ENCODE data around the gene SLC25A26.

SLC25A26 gene

DNA sequence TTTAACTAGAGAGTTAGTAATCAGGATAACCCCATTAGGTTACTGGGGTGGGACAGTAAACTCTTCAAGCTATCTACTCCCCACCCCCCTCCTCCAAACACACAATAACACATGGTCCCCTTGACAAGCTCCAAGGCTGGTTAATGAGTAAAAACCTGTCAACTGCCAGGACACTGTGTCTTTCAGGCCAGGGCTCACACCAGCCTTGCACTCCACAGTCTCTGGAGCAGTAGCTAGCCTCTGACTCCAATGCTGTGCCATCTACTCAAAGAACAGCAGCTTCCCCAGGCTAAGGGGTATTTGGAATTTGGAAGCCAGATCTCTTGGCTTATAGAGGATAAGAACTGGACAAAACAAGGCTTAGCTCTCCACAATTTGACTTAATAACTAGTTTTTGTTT lies 164.3 kb downstream of the SLC25A26 start:
- Histone ChIP-seq H3K4me3 (ENCODE audit: control insufficient read depth in 1 of 7, extremely low read depth in 1 of 7, insufficient read depth in 4 of 7, low read depth in 2 of 7, low read length in 6 of 7) (no peak overlapping the region), H3K27ac (ENCODE audit: insufficient read depth in 1 of 2, low read depth in 1 of 2, low read length in 2 of 2, poor library complexity in 1 of 2, severe bottlenecking in 2 of 2) (no peak overlapping the region), H3K9me3 (ENCODE audit: control extremely low read depth in 1 of 5, control insufficient read depth in 4 of 5, insufficient read depth in 2 of 5, low read depth in 1 of 5, low read length in 4 of 5) (peaks cover 0 to 11% (median 9%) of the 10 kb centered on the region in 5 experiments), H3K36me3 (ENCODE audit: control insufficient read depth in 4 of 4, insufficient read depth in 4 of 4, low read length in 3 of 4) (peaks cover 18 to 78% (median 51%) of the 10 kb centered on the region in 4 experiments), H3K27me3 (replicated peaks in 2 of 5; ENCODE audit: control insufficient read depth in 4 of 5, insufficient read depth in 5 of 5, low read length in 4 of 5) (no peaks in the 10 kb centered on the region), H3K4me1 (ENCODE audit: control extremely low read depth in 1 of 4, control insufficient read depth in 4 of 4, insufficient read depth in 4 of 4, low read length in 3 of 4) (no peaks in the 10 kb centered on the region)
- DNase-seq: no peak
- POLR2A ChIA-PET: no interaction called here
- CTCF ChIA-PET: no interaction called here

DNA sequence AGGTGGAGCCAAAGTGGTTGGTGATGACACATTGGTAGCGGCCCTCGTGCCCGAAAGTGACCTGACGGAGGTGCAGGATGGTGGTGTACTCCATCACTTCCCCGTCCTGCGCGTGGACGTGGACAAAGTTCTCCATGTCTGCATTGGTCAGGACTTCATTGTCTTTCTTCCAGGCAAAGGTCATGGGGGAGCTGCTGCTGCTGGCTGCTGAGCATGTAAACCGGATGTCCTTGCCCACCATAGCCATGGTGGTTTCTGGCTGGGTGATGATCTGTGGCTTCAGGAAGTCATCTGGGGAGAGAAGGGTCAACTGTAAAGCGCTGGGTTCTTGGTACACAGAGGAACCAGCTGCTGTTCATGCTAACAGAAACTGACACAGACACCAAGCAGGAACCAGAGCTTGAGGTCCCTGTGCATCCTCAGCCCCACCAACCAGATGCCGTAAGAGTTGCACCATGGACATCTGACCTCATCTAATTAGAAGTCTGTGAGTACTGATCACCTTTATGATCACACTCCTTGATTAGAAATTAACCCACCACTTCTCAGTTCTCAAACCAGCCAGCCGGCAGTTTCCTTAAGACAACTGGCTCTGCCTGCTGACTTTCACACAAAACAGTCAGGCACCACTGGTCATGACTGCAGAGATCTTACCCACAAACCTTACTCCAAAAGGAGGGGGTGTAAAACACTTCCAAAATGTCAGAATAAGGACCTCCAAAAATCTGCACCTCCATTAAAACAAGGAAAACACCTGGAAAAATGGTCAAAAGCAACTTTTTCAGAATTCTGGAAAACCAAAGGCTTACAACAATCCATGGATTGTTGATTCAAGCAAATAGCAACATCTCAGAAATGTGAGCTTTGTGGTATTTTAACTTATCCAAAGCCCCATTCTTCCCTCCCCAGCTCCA lies 165.5 kb downstream of the SLC25A26 start:
- H3K36me3 ChIP-seq (ENCODE audit: control insufficient read depth in 4 of 4, insufficient read depth in 4 of 4, low read length in 3 of 4): peaks cover 15 to 68% (median 40%) of the 10 kb centered on the region in 4 experiments

DNA sequence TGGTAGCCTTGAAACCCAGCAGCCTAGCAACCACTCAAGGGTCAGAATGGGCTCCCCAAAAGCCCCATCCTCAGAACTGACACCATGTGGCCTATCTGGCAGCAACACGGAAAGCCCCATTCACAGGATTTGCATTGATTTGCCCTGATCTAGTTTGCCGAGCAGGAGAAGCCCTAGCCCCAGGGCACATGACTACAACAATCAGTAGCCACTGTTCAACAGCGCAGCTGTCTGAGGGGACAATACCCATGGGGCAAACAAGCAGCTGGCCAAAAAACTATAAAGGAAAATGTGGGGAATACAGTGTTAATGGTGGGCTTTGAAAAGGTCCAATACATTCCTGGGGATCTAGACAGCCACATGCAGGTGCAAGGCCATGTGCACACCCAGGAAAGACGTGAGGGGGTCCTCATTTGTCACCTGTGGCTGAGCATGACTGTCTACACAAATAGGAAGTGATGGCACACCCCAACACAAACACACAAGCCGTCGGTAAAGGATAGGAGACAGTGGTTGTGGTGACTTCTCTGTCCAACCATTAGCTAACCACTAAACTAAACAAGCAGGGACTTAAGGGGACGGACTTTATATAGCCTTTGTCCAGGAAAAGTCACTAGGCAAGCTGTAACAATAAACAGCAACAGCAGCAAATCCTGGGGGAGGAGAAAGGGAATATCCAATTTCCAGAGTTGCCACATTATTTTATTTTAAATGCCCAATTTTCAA lies 166.3 kb downstream of the SLC25A26 start:
- ChIA-PET POLR2A (no interaction called here), CTCF (no interaction called here)
- Histone ChIP-seq H3K36me3 (ENCODE audit: control insufficient read depth in 4 of 4, insufficient read depth in 4 of 4, low read length in 3 of 4) (peaks cover 15 to 60% (median 32%) of the 10 kb centered on the region in 4 experiments), H3K27me3 (replicated peaks in 2 of 5; ENCODE audit: control insufficient read depth in 4 of 5, insufficient read depth in 5 of 5, low read length in 4 of 5) (no peaks in the 10 kb centered on the region), H3K4me3 (ENCODE audit: control insufficient read depth in 1 of 7, extremely low read depth in 1 of 7, insufficient read depth in 4 of 7, low read depth in 2 of 7, low read length in 6 of 7) (no peak overlapping the region), H3K4me1 (ENCODE audit: control extremely low read depth in 1 of 4, control insufficient read depth in 4 of 4, insufficient read depth in 4 of 4, low read length in 3 of 4) (no peaks in the 10 kb centered on the region), H3K9me3 (ENCODE audit: control extremely low read depth in 1 of 5, control insufficient read depth in 4 of 5, insufficient read depth in 2 of 5, low read depth in 1 of 5, low read length in 4 of 5) (peaks cover 0 to 11% (median 9%) of the 10 kb centered on the region in 5 experiments), H3K27ac (ENCODE audit: insufficient read depth in 1 of 2, low read depth in 1 of 2, low read length in 2 of 2, poor library complexity in 1 of 2, severe bottlenecking in 2 of 2) (no peak overlapping the region)
- DNase-seq: no peak
- WGBS (ENCODE audit: insufficient coverage): 93% methylated on average over 2 of the region's 7 CpGs

More for the DNA sequence above, 165.5 kb downstream of the SLC25A26 start:
- Histone ChIP-seq H3K27ac (ENCODE audit: insufficient read depth in 1 of 2, low read depth in 1 of 2, low read length in 2 of 2, poor library complexity in 1 of 2, severe bottlenecking in 2 of 2) (no peak overlapping the region), H3K9me3 (ENCODE audit: control extremely low read depth in 1 of 5, control insufficient read depth in 4 of 5, insufficient read depth in 2 of 5, low read depth in 1 of 5, low read length in 4 of 5) (peaks cover 0 to 11% (median 9%) of the 10 kb centered on the region in 5 experiments), H3K27me3 (replicated peaks in 2 of 5; ENCODE audit: control insufficient read depth in 4 of 5, insufficient read depth in 5 of 5, low read length in 4 of 5) (no peaks in the 10 kb centered on the region), H3K4me3 (ENCODE audit: control insufficient read depth in 1 of 7, extremely low read depth in 1 of 7, insufficient read depth in 4 of 7, low read depth in 2 of 7, low read length in 6 of 7) (no peak overlapping the region), H3K4me1 (ENCODE audit: control extremely low read depth in 1 of 4, control insufficient read depth in 4 of 4, insufficient read depth in 4 of 4, low read length in 3 of 4) (no peaks in the 10 kb centered on the region)
- no peak for DNase-seq
- ChIA-PET CTCF (no interaction called here), POLR2A (interaction anchor here (0.6 kb wide), 1 partner anchor 22 kb away, joined by 3 read pairs; no protein-coding TSS in a partner anchor)
- 91% methylated on average over 11 of the region's 12 CpGs for WGBS (ENCODE audit: insufficient coverage)

DNA sequence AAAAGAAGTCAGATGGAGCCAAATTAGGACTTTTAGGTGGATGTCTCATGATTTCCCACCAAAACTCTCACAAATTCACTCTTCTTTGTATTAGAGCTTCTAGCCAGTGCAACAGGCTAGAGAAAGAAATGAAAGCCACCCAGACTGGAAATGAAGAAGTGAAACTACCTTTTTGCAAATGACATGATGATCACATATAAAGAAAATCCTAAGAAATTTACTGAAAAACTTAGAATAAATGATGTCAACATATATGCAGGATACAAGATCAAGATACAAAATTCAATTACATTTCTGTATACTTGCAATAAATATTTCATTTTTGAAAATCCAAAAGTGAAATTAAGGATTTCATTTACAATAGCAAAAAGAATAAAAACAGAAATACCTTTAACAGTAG lies 169.2 kb downstream of the SLC25A26 start:
- DNase-seq: no peak
- POLR2A ChIA-PET: no interaction called here
- peaks cover 3 to 36% (median 9%) of the 10 kb centered on the region in 4 experiments for H3K36me3 ChIP-seq (ENCODE audit: control insufficient read depth in 4 of 4, insufficient read depth in 4 of 4, low read length in 3 of 4)
- H3K4me3 ChIP-seq (ENCODE audit: control insufficient read depth in 1 of 7, extremely low read depth in 1 of 7, insufficient read depth in 4 of 7, low read depth in 2 of 7, low read length in 6 of 7): no peak overlapping the region
- H3K27me3 ChIP-seq (replicated peaks in 2 of 5; ENCODE audit: control insufficient read depth in 4 of 5, insufficient read depth in 5 of 5, low read length in 4 of 5): no peaks in the 10 kb centered on the region
- no peak overlapping the region for H3K27ac ChIP-seq (ENCODE audit: insufficient read depth in 1 of 2, low read depth in 1 of 2, low read length in 2 of 2, poor library complexity in 1 of 2, severe bottlenecking in 2 of 2)
- peaks cover 0 to 3% (median 1%) of the 10 kb centered on the region in 4 experiments for H3K4me1 ChIP-seq (ENCODE audit: control extremely low read depth in 1 of 4, control insufficient read depth in 4 of 4, insufficient read depth in 4 of 4, low read length in 3 of 4)
- CTCF ChIA-PET: no interaction called here
- peaks cover 0 to 7% (median 2%) of the 10 kb centered on the region in 5 experiments for H3K9me3 ChIP-seq (ENCODE audit: control extremely low read depth in 1 of 5, control insufficient read depth in 4 of 5, insufficient read depth in 2 of 5, low read depth in 1 of 5, low read length in 4 of 5)

DNA sequence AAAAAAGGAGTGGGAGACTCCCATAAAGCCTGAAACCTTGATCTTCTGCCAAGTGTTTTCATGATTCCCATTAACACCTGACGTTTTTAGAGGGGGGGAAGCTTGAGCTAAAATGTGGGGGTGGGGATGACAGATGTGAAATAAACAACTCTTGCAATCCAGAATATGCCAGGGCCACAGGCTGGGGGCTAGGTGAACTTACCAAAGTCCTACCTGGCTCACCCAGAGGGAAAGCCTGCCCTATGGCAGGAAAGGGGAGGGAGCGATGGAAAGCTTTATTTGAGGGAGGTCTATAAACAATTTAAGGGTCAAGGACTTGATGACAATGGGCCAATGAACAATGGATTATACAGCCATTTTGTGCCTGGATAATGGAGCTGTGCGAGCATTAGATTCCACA lies 171.7 kb downstream of the SLC25A26 start:
- DNase-seq: no peak
- Histone ChIP-seq H3K27me3 (replicated peaks in 2 of 5; ENCODE audit: control insufficient read depth in 4 of 5, insufficient read depth in 5 of 5, low read length in 4 of 5) (no peaks in the 10 kb centered on the region), H3K9me3 (ENCODE audit: control extremely low read depth in 1 of 5, control insufficient read depth in 4 of 5, insufficient read depth in 2 of 5, low read depth in 1 of 5, low read length in 4 of 5) (no peaks in the 10 kb centered on the region), H3K4me3 (ENCODE audit: control insufficient read depth in 1 of 7, extremely low read depth in 1 of 7, insufficient read depth in 4 of 7, low read depth in 2 of 7, low read length in 6 of 7) (no peak overlapping the region), H3K4me1 (ENCODE audit: control extremely low read depth in 1 of 4, control insufficient read depth in 4 of 4, insufficient read depth in 4 of 4, low read length in 3 of 4) (peaks cover 0 to 3% (median 1%) of the 10 kb centered on the region in 4 experiments), H3K27ac (ENCODE audit: insufficient read depth in 1 of 2, low read depth in 1 of 2, low read length in 2 of 2, poor library complexity in 1 of 2, severe bottlenecking in 2 of 2) (no peak overlapping the region), H3K36me3 (ENCODE audit: control insufficient read depth in 4 of 4, insufficient read depth in 4 of 4, low read length in 3 of 4) (peaks cover 0 to 24% (median 3%) of the 10 kb centered on the region in 4 experiments)
- ChIA-PET CTCF (interaction anchor here (0.7 to 1.5 kb wide), 2 partner anchors 15 to 430 kb away, joined by 3 to 4 read pairs; no protein-coding TSS in a partner anchor), POLR2A (no interaction called here)
- 100% methylated on average over 2 of the region's 3 CpGs for WGBS (ENCODE audit: insufficient coverage)

DNA sequence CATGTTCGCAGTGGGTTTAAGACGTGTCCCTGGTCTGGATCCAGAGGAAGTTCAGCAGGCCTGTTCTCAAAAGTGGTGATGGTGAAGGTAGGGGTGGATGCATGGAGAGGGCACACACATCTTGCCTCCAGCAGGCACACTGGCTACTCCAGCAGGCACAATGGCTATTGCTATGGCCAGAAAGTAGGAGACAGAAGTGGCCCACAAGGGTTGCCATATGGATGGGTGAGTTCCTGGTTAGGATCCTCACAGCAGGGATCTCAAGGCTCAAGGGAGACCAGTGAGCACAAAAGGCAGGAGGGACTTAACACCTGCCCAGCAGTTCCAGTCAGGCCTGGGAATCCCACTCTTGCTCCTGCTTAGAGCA lies 172.1 kb downstream of the SLC25A26 start:
- POLR2A ChIA-PET: no interaction called here
- Histone ChIP-seq H3K36me3 (ENCODE audit: control insufficient read depth in 4 of 4, insufficient read depth in 4 of 4, low read length in 3 of 4) (peaks cover 0 to 27% (median 3%) of the 10 kb centered on the region in 4 experiments), H3K4me1 (ENCODE audit: control extremely low read depth in 1 of 4, control insufficient read depth in 4 of 4, insufficient read depth in 4 of 4, low read length in 3 of 4) (peaks cover 0 to 3% (median 1%) of the 10 kb centered on the region in 4 experiments), H3K9me3 (ENCODE audit: control extremely low read depth in 1 of 5, control insufficient read depth in 4 of 5, insufficient read depth in 2 of 5, low read depth in 1 of 5, low read length in 4 of 5) (no peaks in the 10 kb centered on the region), H3K4me3 (ENCODE audit: control insufficient read depth in 1 of 7, extremely low read depth in 1 of 7, insufficient read depth in 4 of 7, low read depth in 2 of 7, low read length in 6 of 7) (no peak overlapping the region), H3K27me3 (replicated peaks in 2 of 5; ENCODE audit: control insufficient read depth in 4 of 5, insufficient read depth in 5 of 5, low read length in 4 of 5) (no peaks in the 10 kb centered on the region), H3K27ac (ENCODE audit: insufficient read depth in 1 of 2, low read depth in 1 of 2, low read length in 2 of 2, poor library complexity in 1 of 2, severe bottlenecking in 2 of 2) (no peak overlapping the region)
- WGBS (ENCODE audit: insufficient coverage): 90% methylated on average over 2 of the region's 2 CpGs
- DNase-seq: no peak
- CTCF ChIA-PET: interaction anchor here (1.4 to 2.5 kb wide), 3 partner anchors 9 to 430 kb away, joined by 3 to 7 read pairs (median 4); no protein-coding TSS in a partner anchor

Measured in common myeloid progenitor, CD34-positive (primary cell).